HepG2 (cell line): Measurements from ENCODE around the gene ANKRD40CL. TPM values are rescaled to one million over a fixed set of nuclear protein-coding genes. Genes with fewer than 3 reads are reported as not detected.

Source experiments
- ATAC-seq: fragments of 200-7000 bp; cut with Tn5 transposase; 3 replicates; pipeline ENCODE4 v1.9.1; 2020; ENCODE audit warnings: mild to moderate bottlenecking, moderate library complexity
- BruUV-seq: library from RNA; stranded (reverse); fragments of 400-500 nt; replicated peaks from 2 replicates; lab custom pipeline; 2021; lab: Mats Ljungman, UMichigan
- CTCF ChIA-PET: fragments of 300-600 bp; formaldehyde crosslinking; extraction: SDS; loops from one replicate; lab custom pipeline; 2021; ENCODE audit warnings: low total read pairs, inconsistent platforms, low intra/inter-chr PET ratio; lab: Yijun Ruan, JAX
- POLR2A ChIA-PET: fragments of 350-600 bp; sonication (Branson Sonifier 250); formaldehyde crosslinking; loops from one replicate; lab custom pipeline; 2020; ENCODE audit warnings: antibody characterized with exemption, inconsistent platforms; lab: Yijun Ruan, JAX
- DNase-seq: peaks from one replicate; pipeline ENCODE4 v3.0.0-alpha.2; 2015; ENCODE audit warnings: low spot score
- FAIRE-seq: peaks from 3 replicates; lab custom pipeline; 2011; peaks lifted over from hg19 to GRCh38; lab: Jason Lieb, UNC
- H2AFZ ChIP-seq: one replicate; pipeline ENCODE4 v1.6.1; 2011; ENCODE audit warnings: low read length, inconsistent platforms
- H3K27ac ChIP-seq: fragments of 300-600 bp; 3 replicates; pipeline ENCODE4 v1.8.0; 2011; ENCODE audit warnings: mixed run types, mild to moderate bottlenecking, mixed read lengths, low read length, inconsistent platforms; ENCODE audit not compliant: insufficient read depth; ENCODE audit errors: extremely low read length
- H3K27me3 ChIP-seq, 2 experiments: fragments of 200-600 bp in 1 of 2; 2 replicates in 1 of 2; 3 replicates in 1 of 2; pipeline versions ENCODE4 v1.6.0 to v1.8.0; 2011; ENCODE audit warnings: low read length in 2 of 2, mild to moderate bottlenecking in 2 of 2, moderate library complexity in 2 of 2, inconsistent platforms in 1 of 2; ENCODE audit not compliant: insufficient read depth in 2 of 2, control insufficient read depth in 1 of 2
- H3K36me3 ChIP-seq, 2 experiments: fragments of 200-600 bp in 1 of 2; replicated peaks in 1 of 2; 2 replicates in 1 of 2; 3 replicates in 1 of 2; pipeline versions ENCODE4 v1.5.1 to v1.8.0; 2011; ENCODE audit warnings: low read length in 2 of 2, inconsistent platforms in 1 of 2; ENCODE audit not compliant: insufficient read depth in 2 of 2, control insufficient read depth in 1 of 2
- H3K4me1 ChIP-seq: 2 replicates; pipeline ENCODE4 v1.5.1; 2012; ENCODE audit warnings: low read length, inconsistent platforms; ENCODE audit not compliant: insufficient read depth
- H3K4me2 ChIP-seq: 2 replicates; pipeline ENCODE4 v1.6.0; 2011; ENCODE audit warnings: low read depth, low read length, inconsistent platforms
- H3K4me3 ChIP-seq, 3 experiments: fragments of 200-600 bp in 1 of 3; sonication (generic), shearing (Covaris generic) in 1 of 3; replicated peaks in 1 of 3; 2 replicates each; pipeline ENCODE4 v1.5.1; 2011 to 2016; ENCODE audit warnings: low read length in 3 of 3, inconsistent platforms in 2 of 3, low read depth in 2 of 3, mild to moderate bottlenecking in 2 of 3, control low read depth in 1 of 3, mixed read lengths in 1 of 3; ENCODE audit not compliant: insufficient read depth in 1 of 3
- H3K79me2 ChIP-seq: one replicate; pipeline ENCODE4 v1.6.1; 2011; ENCODE audit warnings: low read length, inconsistent platforms; ENCODE audit not compliant: insufficient read depth
- H3K9ac ChIP-seq: 2 replicates; pipeline ENCODE4 v1.6.0; 2011; ENCODE audit warnings: mild to moderate bottlenecking, low read depth, low read length, inconsistent platforms; ENCODE audit not compliant: insufficient read depth
- H3K9me3 ChIP-seq: 2 replicates; pipeline ENCODE4 v1.5.1; 2012; ENCODE audit warnings: mild to moderate bottlenecking, low read length
- H4K20me1 ChIP-seq: 2 replicates; pipeline ENCODE4 v1.6.0; 2011; ENCODE audit warnings: inconsistent platforms, mild to moderate bottlenecking, low read length, moderate library complexity; ENCODE audit not compliant: insufficient read depth
- CBX1 ChIP-seq: IDR thresholded peaks from one replicate; pipeline ENCODE4 v1.6.1; 2016; ENCODE audit warnings: antibody characterized with exemption, low read depth
- DMAP1 ChIP-seq: IDR thresholded peaks from 2 replicates; pipeline ENCODE4 v1.6.1; 2016
- ERF ChIP-seq: IDR thresholded peaks from 2 replicates; pipeline ENCODE4 v1.6.1; 2018; ENCODE audit warnings: missing biosample characterization, missing genetic modification reagents
- KAT8 ChIP-seq: IDR thresholded peaks from 2 replicates; pipeline ENCODE4 v1.6.1; 2016; ENCODE audit warnings: missing genetic modification reagents, missing compliant biosample characterization
- KDM2A ChIP-seq: sonication (generic); formaldehyde crosslinking; IDR thresholded peaks from 2 replicates; pipeline ENCODE4 v1.4.0; 2020; ENCODE audit warnings: low read depth, missing genetic modification reagents, borderline replicate concordance
- NR2C2 ChIP-seq: sonication (generic); formaldehyde crosslinking; IDR thresholded peaks from 2 replicates; pipeline ENCODE4 v1.4.0; 2020; ENCODE audit warnings: missing genetic modification reagents, mild to moderate bottlenecking, moderate library complexity, borderline replicate concordance
- SAFB2 ChIP-seq: sonication (generic); formaldehyde crosslinking; IDR thresholded peaks from 2 replicates; pipeline ENCODE4 v1.5.1; 2020; ENCODE audit warnings: missing genetic modification reagents, low read depth, mild to moderate bottlenecking, borderline replicate concordance
- SAP130 ChIP-seq: IDR thresholded peaks from 2 replicates; pipeline ENCODE4 v1.6.1; 2016; ENCODE audit warnings: low read depth
- SIN3A ChIP-seq: IDR thresholded peaks from 2 replicates; pipeline ENCODE4 v1.6.1; 2011; ENCODE audit warnings: low read depth, mild to moderate bottlenecking, control low read depth, low read length, borderline replicate concordance
- THAP11 ChIP-seq: IDR thresholded peaks from 2 replicates; pipeline ENCODE4 v1.6.1; 2016; ENCODE audit warnings: missing biosample characterization, missing genetic modification reagents
- ZNF20 ChIP-seq: sonication (generic); formaldehyde crosslinking; IDR thresholded peaks from 2 replicates; pipeline ENCODE4 v1.4.0; 2020; ENCODE audit warnings: mild to moderate bottlenecking, moderate library complexity, missing genetic modification reagents
- ZNF547 ChIP-seq: sonication (generic); formaldehyde crosslinking; IDR thresholded peaks from 2 replicates; pipeline ENCODE4 v1.5.1; 2020; ENCODE audit warnings: mild to moderate bottlenecking, missing genetic modification reagents
- WGBS: methylation state at CpG from one replicate; pipeline ENCODE4 v1.1.6; 2017; ENCODE audit warnings: low lambda C conversion rate; 5-methylcytosine and 5-hydroxymethylcytosine counted together
- in situ Hi-C: cut with HindIII; loops from 2 replicates; pipeline ENCODE4 v1.10.0; 2017; ENCODE audit warnings: low pct_unique_long_range_greater_than_20kb; ENCODE audit not compliant: extremely low pct_ligation_motif_present
- intact Hi-C: fragments of 100-400 bp; cut with micrococcal nuclease; formaldehyde crosslinking; loops from one replicate; pipeline ENCODE4 v1.10.0; 2022; ENCODE audit not compliant: unreplicated experiment
- polyA plus RNA-seq, 8 experiments: library from polyadenylated mRNA; depleted of rRNA in 3 of 8; stranded (reverse) in 7 of 8; unstranded in 1 of 8; fragments of >200 nt; fragmentation: Illumina TruSeq in 4 of 8; extraction: Trizol in 4 of 8; gene quantifications; 2 replicates each; pipeline versions ENCODE4 v1.2.1 to v1.2.3, GENCODE V29; 2011 to 2016; ENCODE audit warnings: low read depth in 4 of 8, missing spikeins in 1 of 8, mixed read lengths in 1 of 8; ENCODE audit not compliant: insufficient read depth in 1 of 8
- total RNA-seq, 5 experiments: library from RNA; depleted of rRNA; stranded (reverse); fragments of >200 nt; fragmentation: Illumina TruSeq; extraction: Trizol; gene quantifications; 2 replicates each; pipeline ENCODE4 v1.2.3, GENCODE V29; 2016; ENCODE audit warnings: low read depth in 1 of 5
- TF ChIP-seq, protein P1 (sequence below): IDR thresholded peaks from 2 replicates; pipeline ENCODE4 v1.6.1; 2012; ENCODE audit warnings: low read depth, low read length, improper control_type of control experiment
- TF ChIP-seq, protein P2 (sequence below): sonication (generic); formaldehyde crosslinking; conservative IDR thresholded peaks from 2 replicates; pipeline ENCODE4 v1.4.0; 2020; ENCODE audit warnings: missing genetic modification reagents

ANKRD40CL gene
- total and polyA plus RNA-seq, 2 of the 13 experiments (the other 11 are each of a cell fraction or from before 2014, with no cell fraction given), result 0.03 to 0.11 TPM

DNA sequence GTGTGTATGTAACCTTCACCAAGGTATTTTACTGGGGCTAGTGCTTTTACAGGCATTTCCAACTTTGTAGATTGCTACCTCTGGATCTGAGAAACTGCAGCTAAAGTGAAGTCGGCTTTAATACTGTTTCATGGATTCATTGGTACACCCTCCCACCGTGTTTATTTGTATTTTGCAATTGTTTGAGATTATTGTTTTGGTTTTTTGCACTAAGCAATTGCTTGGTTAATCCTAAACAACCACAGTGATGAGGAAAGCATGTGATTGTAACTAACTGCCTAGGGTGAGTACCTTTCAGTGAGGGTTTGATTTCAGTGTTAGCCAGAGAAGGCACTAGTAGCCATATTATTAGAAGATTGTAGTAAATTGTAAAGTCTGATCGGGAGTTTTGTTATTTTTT lies 44.6 kb downstream of the ANKRD40CL start:
- FAIRE-seq (no peak), DNase-seq (no peak), ATAC-seq (no peak)
- H3K9ac ChIP-seq, result peak overlapping the region; percentile 43
- H3K9me3 ChIP-seq, result no peaks in the 10 kb centered on the region
- H2AFZ ChIP-seq, result no peak overlapping the region
- intact Hi-C loops, result no loop called here
- POLR2A ChIA-PET, result no interaction called here
- no peak for TF ChIP-seq ZNF20
- TF ChIP-seq, protein P1, sequence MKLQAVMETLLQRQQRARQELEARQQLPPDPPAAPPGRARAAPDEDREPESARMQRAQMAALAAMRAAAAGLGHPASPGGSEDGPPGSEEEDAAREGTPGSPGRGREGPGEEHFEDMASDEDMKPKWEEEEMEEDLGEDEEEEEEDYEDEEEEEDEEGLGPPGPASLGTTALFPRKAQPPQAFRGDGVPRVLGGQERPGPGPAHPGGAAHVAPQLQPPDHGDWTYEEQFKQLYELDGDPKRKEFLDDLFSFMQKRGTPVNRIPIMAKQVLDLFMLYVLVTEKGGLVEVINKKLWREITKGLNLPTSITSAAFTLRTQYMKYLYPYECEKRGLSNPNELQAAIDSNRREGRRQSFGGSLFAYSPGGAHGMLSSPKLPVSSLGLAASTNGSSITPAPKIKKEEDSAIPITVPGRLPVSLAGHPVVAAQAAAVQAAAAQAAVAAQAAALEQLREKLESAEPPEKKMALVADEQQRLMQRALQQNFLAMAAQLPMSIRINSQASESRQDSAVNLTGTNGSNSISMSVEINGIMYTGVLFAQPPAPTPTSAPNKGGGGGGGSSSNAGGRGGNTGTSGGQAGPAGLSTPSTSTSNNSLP, result 0 out of 2 replicates have a peak, but pooled peaks have one; percentile 7
- peak; percentile 20; the same call in 1 of the 2 replicates for TF ChIP-seq ERF (CRISPR knock-in tag)
- no peak for TF ChIP-seq NR2C2
- H3K4me1 ChIP-seq, result peaks cover 71% of the 10 kb centered on the region
- H3K4me2 ChIP-seq, result peak overlapping the region; percentile 95
- peak overlapping the region; percentile 36 to 96 (median 38); a peak in 5 of 6 replicates for H3K4me3 ChIP-seq
- peaks cover 81% of the 10 kb centered on the region for H4K20me1 ChIP-seq
- in situ Hi-C loops, result no loop called here
- 16% methylated on average over 3 of the region's 3 CpGs for WGBS
- BruUV-seq, result no TSS peak
- H3K27me3 ChIP-seq, result no peaks in the 10 kb centered on the region
- CTCF ChIA-PET, result no interaction called here
- H3K79me2 ChIP-seq, result peaks cover 83% of the 10 kb centered on the region
- peaks cover 1 to 6% of the 10 kb centered on the region in 2 experiments; a peak in 1 of 5 replicates for H3K36me3 ChIP-seq
- H3K27ac ChIP-seq, result peak overlapping the region; percentile 1

DNA sequence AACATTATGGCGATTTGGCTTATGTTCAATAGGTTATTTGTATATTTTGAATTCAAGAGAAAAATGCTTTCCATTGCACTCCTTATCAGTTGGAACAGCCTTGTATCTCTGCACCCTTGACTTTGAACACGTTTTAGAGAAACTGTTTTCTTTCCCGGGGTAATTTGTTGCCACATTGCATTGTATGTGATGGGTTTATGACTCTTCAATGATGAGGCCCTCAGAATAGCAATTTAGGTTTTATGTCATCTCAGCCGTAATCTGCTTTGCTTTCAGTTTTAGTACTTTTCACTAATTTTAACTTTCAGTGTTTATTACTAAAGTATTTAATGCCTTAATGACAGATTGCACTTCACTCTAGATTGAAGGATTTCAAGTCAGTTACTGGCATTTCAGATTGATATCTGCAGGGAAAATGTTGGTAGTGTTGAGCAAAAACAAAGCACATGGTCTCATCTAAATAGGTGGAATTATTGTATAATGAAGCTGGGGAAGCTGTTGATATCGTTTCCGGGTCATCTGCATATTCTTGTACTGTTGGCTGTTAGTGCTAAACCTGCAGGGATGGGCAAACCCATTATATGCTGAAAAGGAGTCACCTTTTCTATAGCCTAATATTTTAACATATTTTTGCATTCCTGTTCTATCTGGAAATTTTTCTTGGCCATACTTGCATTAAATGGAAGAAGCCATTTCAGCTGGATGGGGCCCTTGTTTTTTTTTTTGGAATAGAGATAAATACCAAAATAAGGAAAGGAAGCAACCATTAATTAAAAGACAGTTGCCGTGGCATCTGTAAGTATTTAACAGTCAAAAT lies 45.9 kb downstream of the ANKRD40CL start:
- CTCF ChIA-PET, result no interaction called here
- Histone ChIP-seq H2AFZ (no peak overlapping the region), H3K4me1 (peaks cover 70% of the 10 kb centered on the region)
- no peak for TF ChIP-seq CBX1
- 0 out of 2 replicates have a peak, but pooled peaks have one; percentile 22 for TF ChIP-seq DMAP1 (CRISPR knock-in tag)
- 0 out of 2 replicates have a peak, but pooled peaks have one; percentile 22 for TF ChIP-seq THAP11 (CRISPR knock-in tag)
- peak; percentile 45 for TF ChIP-seq SAP130
- peak; percentile 64; the same call in 1 of the 2 replicates for TF ChIP-seq SIN3A
- TF ChIP-seq KDM2A (CRISPR knock-in tag), result no peak
- 0 out of 2 replicates have a peak, but pooled peaks have one; percentile 25 for TF ChIP-seq KAT8 (CRISPR knock-in tag)
- TF ChIP-seq, protein P2, sequence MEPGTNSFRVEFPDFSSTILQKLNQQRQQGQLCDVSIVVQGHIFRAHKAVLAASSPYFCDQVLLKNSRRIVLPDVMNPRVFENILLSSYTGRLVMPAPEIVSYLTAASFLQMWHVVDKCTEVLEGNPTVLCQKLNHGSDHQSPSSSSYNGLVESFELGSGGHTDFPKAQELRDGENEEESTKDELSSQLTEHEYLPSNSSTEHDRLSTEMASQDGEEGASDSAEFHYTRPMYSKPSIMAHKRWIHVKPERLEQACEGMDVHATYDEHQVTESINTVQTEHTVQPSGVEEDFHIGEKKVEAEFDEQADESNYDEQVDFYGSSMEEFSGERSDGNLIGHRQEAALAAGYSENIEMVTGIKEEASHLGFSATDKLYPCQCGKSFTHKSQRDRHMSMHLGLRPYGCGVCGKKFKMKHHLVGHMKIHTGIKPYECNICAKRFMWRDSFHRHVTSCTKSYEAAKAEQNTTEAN (CRISPR knock-in tag), result no peak
- peak; percentile 89 for TF ChIP-seq NR2C2
- no peak for TF ChIP-seq SAFB2 (CRISPR knock-in tag)
- 0 out of 2 replicates have a peak, but pooled peaks have one; percentile 23 for TF ChIP-seq ZNF547

More for the DNA sequence above, 45.9 kb downstream of the ANKRD40CL start:
- POLR2A ChIA-PET, result interaction anchor here (1.2 to 1.3 kb wide), 2 partner anchors 13 to 178 kb away, joined by 3 to 6 read pairs; partner anchors contain the start of gene ANKRD40
- intact Hi-C loops, result no loop called here
- no peaks in the 10 kb centered on the region for H3K9me3 ChIP-seq
- peak overlapping the region; percentile 95 for H3K27ac ChIP-seq
- peaks cover 68% of the 10 kb centered on the region for H4K20me1 ChIP-seq
- no peak for ATAC-seq
- in situ Hi-C loops, result no loop called here
- H3K79me2 ChIP-seq, result peaks cover 69% of the 10 kb centered on the region
- FAIRE-seq, result peak; percentile 12
- H3K36me3 ChIP-seq, result peaks cover 1 to 6% of the 10 kb centered on the region in 2 experiments; a peak in 1 of 5 replicates
- H3K9ac ChIP-seq, result peak overlapping the region; percentile 97
- peak overlapping the region; percentile 82 to 96 (median 94); a peak in 5 of 6 replicates for H3K4me3 ChIP-seq
- peak overlapping the region; percentile 95 for H3K4me2 ChIP-seq
- H3K27me3 ChIP-seq, result no peaks in the 10 kb centered on the region
- no peak for DNase-seq
- 6% methylated on average over 7 of the region's 7 CpGs for WGBS
- BruUV-seq, result no TSS peak
